K562 (cell line): ENCODE measurements around the gene TRIM33. TPM values are rescaled to one million over a fixed set of nuclear protein-coding genes. Genes with fewer than 3 reads are reported as not detected.
A peak's percentile ranks its signal among the peaks of the same experiment; 100 is the strongest.

Experiments
- ATF3 ChIP-seq, 2 experiments: fragments of 450-650 bp in 1 of 2; sonication (generic) in 1 of 2; formaldehyde crosslinking in 1 of 2; IDR thresholded peaks in 1 of 2; conservative IDR thresholded peaks in 1 of 2; 2 replicates each; pipeline versions ENCODE4 v1.6.1 to v1.8.1; 2016 to 2023; ENCODE audit warnings: mild to moderate bottlenecking in 2 of 2, moderate library complexity in 2 of 2, inconsistent platforms in 1 of 2, missing genetic modification reagents in 1 of 2
- BCOR ChIP-seq: fragments of 450-650 bp; IDR thresholded peaks from 2 replicates; pipeline ENCODE4 v1.6.1; 2016
- ERF ChIP-seq: fragments of 450-650 bp; formaldehyde crosslinking; IDR thresholded peaks from 2 replicates; pipeline ENCODE4 v1.4.0; 2020; ENCODE audit warnings: mild to moderate bottlenecking, mixed read lengths
- HMGN3 ChIP-seq: IDR thresholded peaks from 2 replicates; pipeline ENCODE4 v1.6.1; 2011; ENCODE audit warnings: borderline replicate concordance, low read depth, mild to moderate bottlenecking, mixed read lengths, low read length; ENCODE audit not compliant: insufficient read length; ENCODE audit errors: extremely low read depth
- NKRF ChIP-seq: fragments of 450-650 bp; IDR thresholded peaks from 2 replicates; pipeline ENCODE4 v1.6.1; 2016; ENCODE audit warnings: borderline replicate concordance
- PKNOX1 ChIP-seq: fragments of 450-650 bp; IDR thresholded peaks from 2 replicates; pipeline ENCODE4 v1.6.1; 2016
- PTTG1 ChIP-seq: fragments of 450-650 bp; IDR thresholded peaks from 2 replicates; pipeline ENCODE4 v1.6.1; 2016; ENCODE audit warnings: low read depth, mild to moderate bottlenecking, missing genetic modification characterization, missing compliant biosample characterization
- RAD51 ChIP-seq: fragments of 450-650 bp; IDR thresholded peaks from 2 replicates; pipeline ENCODE4 v1.7.1; 2016; ENCODE audit warnings: low read depth, mild to moderate bottlenecking, borderline replicate concordance
- SIN3B ChIP-seq: fragments of 450-650 bp; IDR thresholded peaks from 2 replicates; pipeline ENCODE4 v1.6.1; 2017; ENCODE audit warnings: low read depth, mild to moderate bottlenecking, moderate library complexity
- SMAD3 ChIP-seq: fragments of 450-650 bp; formaldehyde crosslinking; conservative IDR thresholded peaks from 2 replicates; pipeline ENCODE4 v1.4.0; 2020; ENCODE audit warnings: mild to moderate bottlenecking
- TCF7 ChIP-seq: sonication (generic); IDR thresholded peaks from 2 replicates; pipeline ENCODE4 v1.6.1; 2016; ENCODE audit warnings: antibody characterized with exemption, borderline replicate concordance
- XRCC4 ChIP-seq: IDR thresholded peaks from one replicate; pipeline ENCODE4 v1.6.1; 2011; ENCODE audit not compliant: insufficient read depth, insufficient read length; ENCODE audit errors: extremely low read depth
- ZNF408 ChIP-seq: fragments of 250-450 bp; sonication (Bioruptor Pico); IDR thresholded peaks from 2 replicates; pipeline ENCODE4 v1.4.0; 2020; ENCODE audit warnings: low read depth, mild to moderate bottlenecking, moderate library complexity
- ZNF449 ChIP-seq: fragments of 250-450 bp; sonication (Bioruptor Pico); IDR thresholded peaks from 2 replicates; pipeline ENCODE4 v1.8.0; 2022; ENCODE audit warnings: moderate library complexity, mild to moderate bottlenecking, inconsistent platforms
- polyA plus RNA-seq, 8 experiments: library from polyadenylated mRNA; depleted of rRNA in 4 of 8; stranded (reverse) in 5 of 8; unstranded in 3 of 8; fragments of >200 nt; fragmentation: Nextera tagmentation in 2 of 8; fragmentation: Illumina TruSeq in 1 of 8; extraction: Ambion mirVana in 2 of 8; extraction: Trizol in 1 of 8; gene quantifications; 2 replicates each; pipeline versions ENCODE4 v1.2.1 to v1.2.3, GENCODE V29; 2011 to 2014; ENCODE audit warnings: inconsistent platforms in 1 of 8, missing spikeins in 1 of 8
- total RNA-seq, 7 experiments: library from RNA; depleted of rRNA in 6 of 7; stranded (reverse); fragments of >200 nt in 6 of 7; fragmentation: Illumina TruSeq in 2 of 7; extraction: Trizol in 2 of 7; gene quantifications; 2 replicates each; pipeline versions ENCODE4 v1.2.1 to v1.2.3, GENCODE V29; 2011 to 2021; ENCODE audit warnings: low replicate concordance in 1 of 7

Gene TRIM33
- total and polyA plus RNA-seq, 9 of the 15 experiments (the other 6 are each of a cell fraction or from before 2014, with no cell fraction given): 9.3 to 58.4 (median 40.2) TPM

GRCh38 chr1:114554577-114554976, 43.6 kb upstream of the TRIM33 start (continued):
- no peak for TF ChIP-seq ZNF449 (CRISPR knock-in tag)
- no peak for TF ChIP-seq ZNF408 (CRISPR knock-in tag)
- TF ChIP-seq PKNOX1: peak; percentile 57
- no peak for TF ChIP-seq HMGN3
- TF ChIP-seq SMAD3: no peak
- no peak for TF ChIP-seq SIN3B
- no peak for TF ChIP-seq PTTG1
- no peak for TF ChIP-seq XRCC4
- no peak for TF ChIP-seq RAD51
- TF ChIP-seq TCF7: no peak
- peak; percentile 65; the same call in 1 of the 2 replicates for TF ChIP-seq ATF3 (IDR thresholded peaks at IDR 0.05)
- TF ChIP-seq ATF3 (CRISPR knock-in tag; conservative IDR thresholded peaks at IDR 0.05): no peak
- TF ChIP-seq ERF (CRISPR knock-in tag): no peak
- TF ChIP-seq NKRF: no peak
- no peak for TF ChIP-seq BCOR
- TF ChIP-seq, all 486 proteins: peak for 13
